GM12892 (cell line): ENCODE measurements around the gene RND3.

Experiments used
- DNase-seq: peaks from one replicate; pipeline ENCODE4 v3.0.0; 2011; ENCODE audit not compliant: insufficient read length
- FAIRE-seq: peaks from 2 replicates; lab custom pipeline; 2011; peaks lifted over from hg19 to GRCh38; lab: Jason Lieb, UNC
- POLR2A ChIP-seq: IDR thresholded peaks from 2 replicates; pipeline ENCODE4 v1.6.1; 2011; ENCODE audit warnings: low read depth, low read length, control low read depth
- POLR2AphosphoS5 ChIP-seq: IDR thresholded peaks from 2 replicates; pipeline ENCODE4 v1.6.1; 2011; ENCODE audit warnings: low read depth, low read length, control low read depth
- TAF1 ChIP-seq: IDR thresholded peaks from 2 replicates; pipeline ENCODE4 v1.6.1; 2011; ENCODE audit warnings: low read depth, mild to moderate bottlenecking, control low read depth, low read length, borderline replicate concordance

RND3 gene

GRCh38 chr2:150490466-150490865, 3.0 kb upstream of the RND3 start:
- no peak for FAIRE-seq
- no peak for TF ChIP-seq POLR2A
- no peak for TF ChIP-seq TAF1
- no peak for TF ChIP-seq POLR2AphosphoS5
- DNase-seq, result no peak

GRCh38 chr2:150486539-150487484, 655 bp downstream of the RND3 start:
- DNase-seq (peak; percentile 5), FAIRE-seq (no peak)
- TF ChIP-seq TAF1 (no peak), POLR2AphosphoS5 (no peak), POLR2A (no peak)

- DNase-seq (peak; percentile 11), FAIRE-seq (no peak)
- TF ChIP-seq POLR2A (no peak), TAF1 (no peak)
Observed at GRCh38 chr2:150485871-150486538, 1.5 kb downstream of the RND3 start.

GRCh38 chr2:150485114-150485870, 2.2 kb downstream of the RND3 start:
- FAIRE-seq (no peak), DNase-seq (peak; percentile 26)
- TF ChIP-seq TAF1, result no peak
- no peak for TF ChIP-seq POLR2A
- no peak for TF ChIP-seq POLR2AphosphoS5

- DNase-seq (no peak), FAIRE-seq (no peak)
- TF ChIP-seq TAF1, result no peak
- TF ChIP-seq POLR2AphosphoS5, result no peak
- TF ChIP-seq POLR2A, result no peak
Observed at GRCh38 chr2:150484461-150485021, 2.9 kb downstream of the RND3 start.

- DNase-seq (no peak), FAIRE-seq (no peak)
- TF ChIP-seq POLR2AphosphoS5, result no peak
- no peak for TF ChIP-seq TAF1
- TF ChIP-seq POLR2A, result no peak
Observed at GRCh38 chr2:150484006-150484405, 3.5 kb downstream of the RND3 start.

GRCh38 chr2:150483532-150483931, 3.9 kb downstream of the RND3 start:
- DNase-seq (no peak), FAIRE-seq (no peak)
- TF ChIP-seq POLR2AphosphoS5, result no peak
- no peak for TF ChIP-seq TAF1
- no peak for TF ChIP-seq POLR2A

GRCh38 chr2:150482667-150483400, 4.6 kb downstream of the RND3 start:
- TF ChIP-seq POLR2AphosphoS5, result no peak
- no peak for TF ChIP-seq POLR2A
- TF ChIP-seq TAF1, result no peak
- DNase-seq (no peak), FAIRE-seq (no peak)

GRCh38 chr2:150482111-150482510, 5.4 kb downstream of the RND3 start:
- TF ChIP-seq TAF1, result no peak
- no peak for TF ChIP-seq POLR2A
- TF ChIP-seq POLR2AphosphoS5, result no peak
- no peak for DNase-seq
- no peak for FAIRE-seq
